ENCODE results near the gene MAGI1. TPM values are rescaled to one million over a fixed set of nuclear protein-coding genes. Genes with fewer than 3 reads are reported as not detected.
A peak's percentile ranks its signal among the peaks of the same experiment; 100 is the strongest.

MAGI1 gene
- total RNA-seq, 1 experiment from 2014 or later = 58.2 TPM

DNA sequence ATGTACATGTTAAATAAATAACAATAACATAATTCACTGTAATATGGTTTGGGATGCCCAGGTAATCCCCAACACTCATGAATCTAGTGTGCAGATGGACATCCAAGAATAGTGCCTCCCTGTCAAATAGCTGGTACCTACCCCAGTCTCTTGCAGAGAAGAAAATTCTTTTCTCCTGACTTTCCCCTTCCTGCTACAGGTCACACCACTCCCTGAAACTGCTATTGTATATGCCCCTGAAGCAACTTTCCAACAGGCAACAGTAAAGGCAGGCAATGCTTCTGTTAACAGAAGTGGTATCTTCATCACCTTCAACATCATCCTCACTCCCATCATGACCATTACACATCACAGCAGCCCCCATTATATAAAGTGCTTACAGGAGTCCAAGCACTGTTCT lies 431.6 kb downstream of the MAGI1 start:
- DNase-seq (ENCODE audit: low spot score) = no peak
- Mint-ChIP-seq H3K4me3 (no peak overlapping the region), H3K36me3 (no peaks in the 10 kb centered on the region), H3K9me3 (no peaks in the 10 kb centered on the region), H3K27me3 (ENCODE audit: low read depth) (no peaks in the 10 kb centered on the region), H3K27ac (peak overlapping the region; percentile 55; the same call in 1 of the 2 replicates), H3K4me1 (peaks cover 22% of the 10 kb centered on the region)
- POLR2A ChIA-PET = no interaction called here
- peak; percentile 38; the same call in 1 of the 2 replicates for ATAC-seq
- TF ChIP-seq, protein P1, sequence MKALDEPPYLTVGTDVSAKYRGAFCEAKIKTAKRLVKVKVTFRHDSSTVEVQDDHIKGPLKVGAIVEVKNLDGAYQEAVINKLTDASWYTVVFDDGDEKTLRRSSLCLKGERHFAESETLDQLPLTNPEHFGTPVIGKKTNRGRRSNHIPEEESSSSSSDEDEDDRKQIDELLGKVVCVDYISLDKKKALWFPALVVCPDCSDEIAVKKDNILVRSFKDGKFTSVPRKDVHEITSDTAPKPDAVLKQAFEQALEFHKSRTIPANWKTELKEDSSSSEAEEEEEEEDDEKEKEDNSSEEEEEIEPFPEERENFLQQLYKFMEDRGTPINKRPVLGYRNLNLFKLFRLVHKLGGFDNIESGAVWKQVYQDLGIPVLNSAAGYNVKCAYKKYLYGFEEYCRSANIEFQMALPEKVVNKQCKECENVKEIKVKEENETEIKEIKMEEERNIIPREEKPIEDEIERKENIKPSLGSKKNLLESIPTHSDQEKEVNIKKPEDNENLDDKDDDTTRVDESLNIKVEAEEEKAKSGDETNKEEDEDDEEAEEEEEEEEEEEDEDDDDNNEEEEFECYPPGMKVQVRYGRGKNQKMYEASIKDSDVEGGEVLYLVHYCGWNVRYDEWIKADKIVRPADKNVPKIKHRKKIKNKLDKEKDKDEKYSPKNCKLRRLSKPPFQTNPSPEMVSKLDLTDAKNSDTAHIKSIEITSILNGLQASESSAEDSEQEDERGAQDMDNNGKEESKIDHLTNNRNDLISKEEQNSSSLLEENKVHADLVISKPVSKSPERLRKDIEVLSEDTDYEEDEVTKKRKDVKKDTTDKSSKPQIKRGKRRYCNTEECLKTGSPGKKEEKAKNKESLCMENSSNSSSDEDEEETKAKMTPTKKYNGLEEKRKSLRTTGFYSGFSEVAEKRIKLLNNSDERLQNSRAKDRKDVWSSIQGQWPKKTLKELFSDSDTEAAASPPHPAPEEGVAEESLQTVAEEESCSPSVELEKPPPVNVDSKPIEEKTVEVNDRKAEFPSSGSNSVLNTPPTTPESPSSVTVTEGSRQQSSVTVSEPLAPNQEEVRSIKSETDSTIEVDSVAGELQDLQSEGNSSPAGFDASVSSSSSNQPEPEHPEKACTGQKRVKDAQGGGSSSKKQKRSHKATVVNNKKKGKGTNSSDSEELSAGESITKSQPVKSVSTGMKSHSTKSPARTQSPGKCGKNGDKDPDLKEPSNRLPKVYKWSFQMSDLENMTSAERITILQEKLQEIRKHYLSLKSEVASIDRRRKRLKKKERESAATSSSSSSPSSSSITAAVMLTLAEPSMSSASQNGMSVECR (CRISPR knock-in tag; IDR thresholded peaks at IDR 0.05; ENCODE audit: borderline replicate concordance) = no peak
- TF ChIP-seq CREB1 (CRISPR knock-in tag; IDR thresholded peaks at IDR 0.05) (no peak), ZNF416 (CRISPR knock-in tag; IDR thresholded peaks at IDR 0.05) (no peak), OVOL2 (CRISPR knock-in tag; IDR thresholded peaks at IDR 0.05; ENCODE audit: borderline replicate concordance) (no peak), SMAD4 (CRISPR knock-in tag; IDR thresholded peaks at IDR 0.05) (no peak)
- TF ChIP-seq, protein P2, sequence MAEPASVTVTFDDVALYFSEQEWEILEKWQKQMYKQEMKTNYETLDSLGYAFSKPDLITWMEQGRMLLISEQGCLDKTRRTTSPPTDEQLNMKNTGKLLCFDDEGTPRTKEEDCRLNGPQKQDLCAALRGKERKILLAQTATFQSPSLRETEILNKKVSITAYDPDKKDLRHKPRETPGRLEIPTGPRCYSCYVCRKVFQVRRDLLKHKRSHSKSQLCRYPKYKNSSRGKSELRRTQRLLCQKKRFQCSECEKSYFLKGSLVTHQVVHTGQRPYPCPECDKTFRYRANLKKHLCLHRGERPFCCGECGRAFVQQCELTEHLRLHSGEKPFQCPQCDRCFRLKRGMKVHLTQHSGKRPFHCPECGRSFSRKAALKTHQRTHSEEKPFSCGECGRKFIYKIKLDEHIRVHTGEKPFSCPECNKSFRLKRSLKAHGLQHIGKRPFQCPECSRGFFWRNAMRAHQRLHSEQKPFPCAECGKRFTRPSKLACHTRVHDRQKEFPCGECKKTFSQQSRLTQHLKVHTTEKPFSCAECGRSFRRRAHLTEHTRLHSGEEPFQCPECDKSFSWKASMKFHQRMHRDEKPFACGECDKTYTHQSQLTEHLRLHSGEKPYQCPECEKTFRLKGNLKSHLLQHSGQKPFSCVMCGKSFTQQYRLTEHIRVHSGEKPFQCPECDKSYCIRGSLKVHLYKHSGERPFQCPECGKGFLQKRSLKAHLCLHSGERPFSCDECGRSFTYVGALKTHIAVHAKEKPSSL (CRISPR knock-in tag; conservative IDR thresholded peaks at IDR 0.05) = no peak
- CTCF ChIA-PET = interaction anchor here (0.8 to 1.1 kb wide), 2 partner anchors 37 to 167 kb away, joined by 3 to 4 read pairs; no protein-coding TSS in a partner anchor

DNA sequence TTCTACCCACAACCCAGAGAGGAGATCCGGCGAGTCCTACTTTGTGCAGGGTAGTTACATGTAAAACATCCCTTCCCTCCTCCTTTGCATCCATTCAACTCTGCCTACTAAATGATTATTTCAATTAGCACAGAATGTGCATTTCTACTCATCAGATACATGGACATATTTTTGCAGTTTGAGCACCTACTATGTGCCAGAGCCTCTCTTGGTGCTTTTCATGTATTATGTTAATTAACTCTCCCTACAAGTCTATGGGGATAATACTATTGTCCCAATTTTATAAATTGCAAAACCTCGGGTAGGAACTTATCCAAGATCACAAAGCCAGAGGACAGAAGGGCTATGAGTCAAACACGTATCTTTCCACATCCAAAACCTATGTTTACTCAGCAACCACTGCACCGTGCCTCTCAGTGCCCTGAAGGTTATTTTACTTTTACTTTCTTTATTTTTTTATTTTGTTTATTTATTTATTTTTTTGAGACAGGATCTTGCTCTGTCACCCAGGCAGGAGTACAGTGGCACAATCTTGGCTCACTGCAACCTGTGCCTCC lies 432.8 kb downstream of the MAGI1 start:
- ChIA-PET POLR2A (no interaction called here), CTCF (interaction anchor here (0.8 kb wide), 1 partner anchor 166 kb away, joined by 3 read pairs; no protein-coding TSS in a partner anchor)
- no peak overlapping the region for H3K27ac Mint-ChIP-seq
- no peaks in the 10 kb centered on the region for H3K9me3 Mint-ChIP-seq
- H3K36me3 Mint-ChIP-seq = no peaks in the 10 kb centered on the region
- H3K4me1 Mint-ChIP-seq = peaks cover 22% of the 10 kb centered on the region
- ATAC-seq (no peak), DNase-seq (ENCODE audit: low spot score) (no peak)
- H3K4me3 Mint-ChIP-seq = no peak overlapping the region
- H3K27me3 Mint-ChIP-seq (ENCODE audit: low read depth) = no peaks in the 10 kb centered on the region
- no peak for TF ChIP-seq RORB (CRISPR knock-in tag; IDR thresholded peaks at IDR 0.05)
- no peak for TF ChIP-seq GTF2I (CRISPR knock-in tag; conservative IDR thresholded peaks at IDR 0.05)
- TF ChIP-seq, protein P3, sequence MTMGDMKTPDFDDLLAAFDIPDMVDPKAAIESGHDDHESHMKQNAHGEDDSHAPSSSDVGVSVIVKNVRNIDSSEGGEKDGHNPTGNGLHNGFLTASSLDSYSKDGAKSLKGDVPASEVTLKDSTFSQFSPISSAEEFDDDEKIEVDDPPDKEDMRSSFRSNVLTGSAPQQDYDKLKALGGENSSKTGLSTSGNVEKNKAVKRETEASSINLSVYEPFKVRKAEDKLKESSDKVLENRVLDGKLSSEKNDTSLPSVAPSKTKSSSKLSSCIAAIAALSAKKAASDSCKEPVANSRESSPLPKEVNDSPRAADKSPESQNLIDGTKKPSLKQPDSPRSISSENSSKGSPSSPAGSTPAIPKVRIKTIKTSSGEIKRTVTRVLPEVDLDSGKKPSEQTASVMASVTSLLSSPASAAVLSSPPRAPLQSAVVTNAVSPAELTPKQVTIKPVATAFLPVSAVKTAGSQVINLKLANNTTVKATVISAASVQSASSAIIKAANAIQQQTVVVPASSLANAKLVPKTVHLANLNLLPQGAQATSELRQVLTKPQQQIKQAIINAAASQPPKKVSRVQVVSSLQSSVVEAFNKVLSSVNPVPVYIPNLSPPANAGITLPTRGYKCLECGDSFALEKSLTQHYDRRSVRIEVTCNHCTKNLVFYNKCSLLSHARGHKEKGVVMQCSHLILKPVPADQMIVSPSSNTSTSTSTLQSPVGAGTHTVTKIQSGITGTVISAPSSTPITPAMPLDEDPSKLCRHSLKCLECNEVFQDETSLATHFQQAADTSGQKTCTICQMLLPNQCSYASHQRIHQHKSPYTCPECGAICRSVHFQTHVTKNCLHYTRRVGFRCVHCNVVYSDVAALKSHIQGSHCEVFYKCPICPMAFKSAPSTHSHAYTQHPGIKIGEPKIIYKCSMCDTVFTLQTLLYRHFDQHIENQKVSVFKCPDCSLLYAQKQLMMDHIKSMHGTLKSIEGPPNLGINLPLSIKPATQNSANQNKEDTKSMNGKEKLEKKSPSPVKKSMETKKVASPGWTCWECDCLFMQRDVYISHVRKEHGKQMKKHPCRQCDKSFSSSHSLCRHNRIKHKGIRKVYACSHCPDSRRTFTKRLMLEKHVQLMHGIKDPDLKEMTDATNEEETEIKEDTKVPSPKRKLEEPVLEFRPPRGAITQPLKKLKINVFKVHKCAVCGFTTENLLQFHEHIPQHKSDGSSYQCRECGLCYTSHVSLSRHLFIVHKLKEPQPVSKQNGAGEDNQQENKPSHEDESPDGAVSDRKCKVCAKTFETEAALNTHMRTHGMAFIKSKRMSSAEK (CRISPR knock-in tag; IDR thresholded peaks at IDR 0.05; ENCODE audit: borderline replicate concordance) = no peak
- no peak for TF ChIP-seq ZNF263 (CRISPR knock-in tag; IDR thresholded peaks at IDR 0.05; ENCODE audit: low read depth)
- TF ChIP-seq, protein P4, sequence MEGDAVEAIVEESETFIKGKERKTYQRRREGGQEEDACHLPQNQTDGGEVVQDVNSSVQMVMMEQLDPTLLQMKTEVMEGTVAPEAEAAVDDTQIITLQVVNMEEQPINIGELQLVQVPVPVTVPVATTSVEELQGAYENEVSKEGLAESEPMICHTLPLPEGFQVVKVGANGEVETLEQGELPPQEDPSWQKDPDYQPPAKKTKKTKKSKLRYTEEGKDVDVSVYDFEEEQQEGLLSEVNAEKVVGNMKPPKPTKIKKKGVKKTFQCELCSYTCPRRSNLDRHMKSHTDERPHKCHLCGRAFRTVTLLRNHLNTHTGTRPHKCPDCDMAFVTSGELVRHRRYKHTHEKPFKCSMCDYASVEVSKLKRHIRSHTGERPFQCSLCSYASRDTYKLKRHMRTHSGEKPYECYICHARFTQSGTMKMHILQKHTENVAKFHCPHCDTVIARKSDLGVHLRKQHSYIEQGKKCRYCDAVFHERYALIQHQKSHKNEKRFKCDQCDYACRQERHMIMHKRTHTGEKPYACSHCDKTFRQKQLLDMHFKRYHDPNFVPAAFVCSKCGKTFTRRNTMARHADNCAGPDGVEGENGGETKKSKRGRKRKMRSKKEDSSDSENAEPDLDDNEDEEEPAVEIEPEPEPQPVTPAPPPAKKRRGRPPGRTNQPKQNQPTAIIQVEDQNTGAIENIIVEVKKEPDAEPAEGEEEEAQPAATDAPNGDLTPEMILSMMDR (IDR thresholded peaks at IDR 0.05) = no peak
- TF ChIP-seq, protein P5, sequence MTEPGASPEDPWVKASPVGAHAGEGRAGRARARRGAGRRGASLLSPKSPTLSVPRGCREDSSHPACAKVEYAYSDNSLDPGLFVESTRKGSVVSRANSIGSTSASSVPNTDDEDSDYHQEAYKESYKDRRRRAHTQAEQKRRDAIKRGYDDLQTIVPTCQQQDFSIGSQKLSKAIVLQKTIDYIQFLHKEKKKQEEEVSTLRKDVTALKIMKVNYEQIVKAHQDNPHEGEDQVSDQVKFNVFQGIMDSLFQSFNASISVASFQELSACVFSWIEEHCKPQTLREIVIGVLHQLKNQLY (CRISPR knock-in tag; IDR thresholded peaks at IDR 0.05) = no peak
- no peak for TF ChIP-seq FOXP1 (CRISPR knock-in tag; IDR thresholded peaks at IDR 0.05; ENCODE audit: borderline replicate concordance)
- TF ChIP-seq, protein P6, sequence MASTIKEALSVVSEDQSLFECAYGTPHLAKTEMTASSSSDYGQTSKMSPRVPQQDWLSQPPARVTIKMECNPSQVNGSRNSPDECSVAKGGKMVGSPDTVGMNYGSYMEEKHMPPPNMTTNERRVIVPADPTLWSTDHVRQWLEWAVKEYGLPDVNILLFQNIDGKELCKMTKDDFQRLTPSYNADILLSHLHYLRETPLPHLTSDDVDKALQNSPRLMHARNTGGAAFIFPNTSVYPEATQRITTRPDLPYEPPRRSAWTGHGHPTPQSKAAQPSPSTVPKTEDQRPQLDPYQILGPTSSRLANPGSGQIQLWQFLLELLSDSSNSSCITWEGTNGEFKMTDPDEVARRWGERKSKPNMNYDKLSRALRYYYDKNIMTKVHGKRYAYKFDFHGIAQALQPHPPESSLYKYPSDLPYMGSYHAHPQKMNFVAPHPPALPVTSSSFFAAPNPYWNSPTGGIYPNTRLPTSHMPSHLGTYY (CRISPR knock-in tag; IDR thresholded peaks at IDR 0.05) = no peak
- TF ChIP-seq, protein P7, sequence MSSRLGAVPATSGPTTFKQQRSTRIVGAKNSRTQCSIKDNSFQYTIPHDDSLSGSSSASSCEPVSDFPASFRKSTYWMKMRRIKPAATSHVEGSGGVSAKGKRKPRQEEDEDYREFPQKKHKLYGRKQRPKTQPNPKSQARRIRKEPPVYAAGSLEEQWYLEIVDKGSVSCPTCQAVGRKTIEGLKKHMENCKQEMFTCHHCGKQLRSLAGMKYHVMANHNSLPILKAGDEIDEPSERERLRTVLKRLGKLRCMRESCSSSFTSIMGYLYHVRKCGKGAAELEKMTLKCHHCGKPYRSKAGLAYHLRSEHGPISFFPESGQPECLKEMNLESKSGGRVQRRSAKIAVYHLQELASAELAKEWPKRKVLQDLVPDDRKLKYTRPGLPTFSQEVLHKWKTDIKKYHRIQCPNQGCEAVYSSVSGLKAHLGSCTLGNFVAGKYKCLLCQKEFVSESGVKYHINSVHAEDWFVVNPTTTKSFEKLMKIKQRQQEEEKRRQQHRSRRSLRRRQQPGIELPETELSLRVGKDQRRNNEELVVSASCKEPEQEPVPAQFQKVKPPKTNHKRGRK (CRISPR knock-in tag; IDR thresholded peaks at IDR 0.05; ENCODE audit: borderline replicate concordance) = no peak
- TF ChIP-seq, protein P8, sequence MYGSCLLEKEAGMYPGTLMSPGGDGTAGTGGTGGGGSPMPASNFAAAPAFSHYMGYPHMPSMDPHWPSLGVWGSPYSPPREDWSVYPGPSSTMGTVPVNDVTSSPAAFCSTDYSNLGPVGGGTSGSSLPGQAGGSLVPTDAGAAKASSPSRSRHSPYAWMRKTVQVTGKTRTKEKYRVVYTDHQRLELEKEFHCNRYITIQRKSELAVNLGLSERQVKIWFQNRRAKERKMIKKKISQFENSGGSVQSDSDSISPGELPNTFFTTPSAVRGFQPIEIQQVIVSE (CRISPR knock-in tag; IDR thresholded peaks at IDR 0.05; ENCODE audit: borderline replicate concordance) = no peak

Measured in WTC11 (cell line).